ENCODE data around the gene LIG3.
"Not testable (repeated sequence)": the region's sequence is repeated elsewhere in the genome, so short reads cannot be mapped to it uniquely, and the experiment has no call there.

Gene LIG3

DNA sequence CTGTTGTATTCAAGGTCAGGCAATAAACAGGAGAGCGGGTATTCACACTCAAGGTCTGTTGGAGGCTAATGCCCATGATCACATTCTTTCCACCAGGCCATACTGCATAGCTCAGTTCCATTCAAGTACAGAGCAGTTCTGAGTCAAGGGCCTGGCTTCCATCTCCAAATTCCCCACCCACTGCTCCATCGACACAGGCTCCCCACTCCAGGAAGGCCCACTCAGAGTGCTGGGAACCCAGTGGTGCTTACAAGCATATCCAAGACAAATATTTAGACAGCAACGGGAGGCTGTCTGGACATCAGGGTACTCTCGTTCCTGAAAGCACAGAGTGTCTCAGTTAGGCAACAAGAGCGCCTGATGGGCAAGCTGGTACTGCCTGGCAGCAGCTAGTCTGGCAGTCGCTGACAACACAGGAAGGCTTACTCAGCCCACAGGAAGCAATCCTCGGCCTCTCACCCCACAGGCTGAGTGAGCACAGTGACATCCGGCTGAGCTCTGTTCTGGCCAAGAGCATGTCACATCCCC lies 42.3 kb downstream of the LIG3 start:
- TF ChIP-seq, protein P1, sequence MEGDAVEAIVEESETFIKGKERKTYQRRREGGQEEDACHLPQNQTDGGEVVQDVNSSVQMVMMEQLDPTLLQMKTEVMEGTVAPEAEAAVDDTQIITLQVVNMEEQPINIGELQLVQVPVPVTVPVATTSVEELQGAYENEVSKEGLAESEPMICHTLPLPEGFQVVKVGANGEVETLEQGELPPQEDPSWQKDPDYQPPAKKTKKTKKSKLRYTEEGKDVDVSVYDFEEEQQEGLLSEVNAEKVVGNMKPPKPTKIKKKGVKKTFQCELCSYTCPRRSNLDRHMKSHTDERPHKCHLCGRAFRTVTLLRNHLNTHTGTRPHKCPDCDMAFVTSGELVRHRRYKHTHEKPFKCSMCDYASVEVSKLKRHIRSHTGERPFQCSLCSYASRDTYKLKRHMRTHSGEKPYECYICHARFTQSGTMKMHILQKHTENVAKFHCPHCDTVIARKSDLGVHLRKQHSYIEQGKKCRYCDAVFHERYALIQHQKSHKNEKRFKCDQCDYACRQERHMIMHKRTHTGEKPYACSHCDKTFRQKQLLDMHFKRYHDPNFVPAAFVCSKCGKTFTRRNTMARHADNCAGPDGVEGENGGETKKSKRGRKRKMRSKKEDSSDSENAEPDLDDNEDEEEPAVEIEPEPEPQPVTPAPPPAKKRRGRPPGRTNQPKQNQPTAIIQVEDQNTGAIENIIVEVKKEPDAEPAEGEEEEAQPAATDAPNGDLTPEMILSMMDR (IDR thresholded peaks at IDR 0.05; ENCODE audit: extremely low read depth, missing control alignments): no peak
- peak; percentile 59 for DNase-seq (ENCODE audit: low spot score)

DNA sequence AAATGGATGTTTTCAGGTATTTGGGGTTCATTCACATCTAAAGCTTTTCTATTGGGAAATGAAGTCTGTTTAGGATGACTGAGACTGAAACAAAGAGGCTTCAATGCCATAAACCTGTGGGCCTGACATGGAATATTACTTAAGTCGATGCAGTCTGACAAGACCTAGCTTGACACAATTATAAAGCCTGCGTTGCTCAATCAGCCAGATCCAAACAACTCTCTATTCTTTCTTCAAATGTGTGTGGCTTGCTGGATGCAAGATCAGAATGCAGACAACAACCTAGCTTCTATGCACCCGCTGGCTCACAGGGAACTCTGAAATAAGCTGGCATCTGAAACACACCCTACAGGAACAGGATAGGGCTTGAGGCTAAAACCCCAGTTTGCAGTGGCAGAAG lies 43.2 kb downstream of the LIG3 start:
- TF ChIP-seq, protein P1 (IDR thresholded peaks at IDR 0.05; ENCODE audit: extremely low read depth, missing control alignments): no peak
- DNase-seq (ENCODE audit: low spot score): no peak

GRCh38 chr17:35025541-35025940 lies 45.2 kb downstream of the LIG3 start:
- TF ChIP-seq, protein P1 (IDR thresholded peaks at IDR 0.05; ENCODE audit: extremely low read depth, missing control alignments): no peak
- DNase-seq (ENCODE audit: low spot score): no peak

- not testable (repeated sequence) for DNase-seq (ENCODE audit: low spot score)
Observed at GRCh38 chr17:35028097-35028496, 47.8 kb downstream of the LIG3 start.

DNA sequence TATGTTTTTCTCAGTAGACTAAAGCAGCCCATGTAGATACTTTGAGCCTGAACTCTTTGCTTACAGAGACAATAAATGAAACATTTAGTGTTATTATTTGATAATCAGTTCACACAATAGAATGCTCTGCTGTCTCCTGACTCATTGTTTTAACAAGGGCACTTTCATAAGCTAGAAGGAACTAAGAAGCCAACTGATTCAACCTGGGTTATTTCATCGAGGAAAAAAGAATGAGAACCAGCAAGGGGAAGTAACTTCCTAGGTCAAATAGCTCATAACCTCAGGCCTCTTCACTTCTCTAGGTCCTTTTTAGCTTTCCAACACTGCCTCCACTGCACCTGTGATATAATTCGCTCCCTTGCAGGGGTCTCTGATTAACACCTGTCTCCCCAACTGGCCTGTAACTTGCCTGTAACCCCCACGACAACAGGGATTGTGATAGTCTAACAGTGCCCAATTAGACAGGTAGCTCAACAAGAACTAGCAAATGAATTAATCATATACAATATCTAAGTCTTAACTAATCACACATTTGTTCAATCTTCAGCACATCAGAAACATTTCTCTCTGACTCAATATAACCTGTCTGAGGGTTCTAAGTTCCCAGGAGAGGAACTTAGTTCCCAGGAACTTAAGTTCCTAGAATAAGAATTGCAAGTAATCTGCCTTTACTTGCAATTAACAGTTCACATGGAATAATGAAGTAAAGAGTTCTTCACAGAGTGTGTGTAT lies 48.4 kb downstream of the LIG3 start:
- DNase-seq (ENCODE audit: low spot score): no peak
- TF ChIP-seq, protein P1 (IDR thresholded peaks at IDR 0.05; ENCODE audit: extremely low read depth, missing control alignments): no peak

GRCh38 chr17:35030780-35031179 lies 50.5 kb downstream of the LIG3 start:
- no peak for DNase-seq (ENCODE audit: low spot score)
- TF ChIP-seq, protein P1 (IDR thresholded peaks at IDR 0.05; ENCODE audit: extremely low read depth, missing control alignments): no peak

DNA sequence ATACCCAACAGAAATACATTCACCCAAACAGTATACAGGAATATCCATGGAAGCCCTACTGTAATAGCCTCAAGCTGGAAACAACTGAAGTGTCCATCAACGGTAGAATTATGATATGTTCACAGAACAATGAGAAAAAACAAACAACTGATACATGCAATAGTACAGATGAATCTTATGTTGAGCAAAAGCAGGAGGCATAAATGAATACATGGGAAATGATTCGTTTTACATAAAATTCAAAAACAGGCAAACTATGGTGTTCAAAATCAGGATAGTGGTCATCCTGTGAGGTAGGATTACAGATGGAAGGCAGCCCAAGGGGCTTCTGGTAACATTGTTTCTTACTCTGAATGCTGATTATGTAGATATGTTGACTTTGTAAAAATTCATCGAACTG lies 58.1 kb downstream of the LIG3 start:
- DNase-seq (ENCODE audit: low spot score): no peak
- TF ChIP-seq, protein P1 (IDR thresholded peaks at IDR 0.05; ENCODE audit: extremely low read depth, missing control alignments): no peak

DNA sequence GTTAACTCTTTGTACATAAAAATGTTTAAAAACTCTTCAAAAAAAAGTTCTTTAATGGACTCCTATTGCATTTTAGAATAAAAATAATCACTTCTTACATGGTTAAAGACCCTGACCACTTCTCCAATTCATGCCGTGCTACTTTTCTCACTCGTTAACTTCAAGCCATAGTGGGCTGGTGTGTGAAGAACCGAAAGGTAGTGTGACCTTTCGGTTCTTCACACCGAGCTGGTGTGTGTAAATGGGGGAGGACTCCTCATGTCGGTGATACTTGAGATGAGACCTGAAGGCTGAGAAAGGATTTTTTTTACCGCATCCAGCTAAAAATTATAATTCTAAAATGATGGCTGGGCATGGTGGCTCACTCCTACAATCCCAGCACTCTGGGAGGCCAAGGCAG lies 61.1 kb downstream of the LIG3 start:
- no peak for DNase-seq (ENCODE audit: low spot score)
- TF ChIP-seq, protein P1 (IDR thresholded peaks at IDR 0.05; ENCODE audit: extremely low read depth, missing control alignments): no peak

Data from GM20000 (cell line).